Measurements from ENCODE around the gene STARD3NL. TPM values are rescaled to one million over a fixed set of nuclear protein-coding genes. Genes with fewer than 3 reads are reported as not detected.
A peak's percentile ranks its signal among the peaks of the same experiment; 100 is the strongest.

Gene STARD3NL
- total RNA-seq, 1 experiment from 2014 or later: 165 TPM

- no peak for DNase-seq (ENCODE audit: low read depth)
Measured at GRCh38 chr7:38185395-38186307, 7.6 kb downstream of the STARD3NL start.

- DNase-seq (ENCODE audit: low read depth): peak; percentile 95
Measured at GRCh38 chr7:38186593-38187314, 8.7 kb downstream of the STARD3NL start.

GRCh38 chr7:38187794-38188440 lies 9.9 kb downstream of the STARD3NL start:
- no peak for DNase-seq (ENCODE audit: low read depth)

- DNase-seq (ENCODE audit: low read depth): no peak
Measured at GRCh38 chr7:38189231-38189938, 11.3 kb downstream of the STARD3NL start.

GRCh38 chr7:38190011-38190410 lies 12.0 kb downstream of the STARD3NL start:
- DNase-seq (ENCODE audit: low read depth): peak; percentile 42

- no peak for DNase-seq (ENCODE audit: low read depth)
Measured at GRCh38 chr7:38191791-38192190, 13.7 kb downstream of the STARD3NL start.

GRCh38 chr7:38192327-38192726 lies 14.3 kb downstream of the STARD3NL start:
- DNase-seq (ENCODE audit: low read depth): no peak

GRCh38 chr7:38195804-38196595 lies 18.0 kb downstream of the STARD3NL start:
- peak; percentile 46 for DNase-seq (ENCODE audit: low read depth)

- no peak for DNase-seq (ENCODE audit: low read depth)
Measured at GRCh38 chr7:38198366-38198765, 20.3 kb downstream of the STARD3NL start.

GRCh38 chr7:38199154-38199553 lies 21.1 kb downstream of the STARD3NL start:
- no peak for DNase-seq (ENCODE audit: low read depth)

- no peak for DNase-seq (ENCODE audit: low read depth)
Measured at GRCh38 chr7:38199782-38200181, 21.7 kb downstream of the STARD3NL start.

GRCh38 chr7:38206071-38206470 lies 28.0 kb downstream of the STARD3NL start:
- no peak for DNase-seq (ENCODE audit: low read depth)

- no peak for DNase-seq (ENCODE audit: low read depth)
Measured at GRCh38 chr7:38207843-38208242, 29.8 kb downstream of the STARD3NL start.

GRCh38 chr7:38211486-38211885 lies 33.4 kb downstream of the STARD3NL start:
- DNase-seq (ENCODE audit: low read depth): no peak

GRCh38 chr7:38211940-38212339 lies 33.9 kb downstream of the STARD3NL start:
- no peak for DNase-seq (ENCODE audit: low read depth)

GRCh38 chr7:38215115-38215514 lies 37.1 kb downstream of the STARD3NL start:
- DNase-seq (ENCODE audit: low read depth): no peak

GRCh38 chr7:38215735-38216670 lies 38.0 kb downstream of the STARD3NL start:
- DNase-seq (ENCODE audit: low read depth): peak; percentile 93

- DNase-seq (ENCODE audit: low read depth): no peak
Measured at GRCh38 chr7:38217672-38218071, 39.6 kb downstream of the STARD3NL start.

GRCh38 chr7:38220452-38220851 lies 42.4 kb downstream of the STARD3NL start:
- DNase-seq (ENCODE audit: low read depth): no peak
